Measurements from ENCODE around the gene KIF5A. TPM values are rescaled to one million over a fixed set of nuclear protein-coding genes. Genes with fewer than 3 reads are reported as not detected.

Gene KIF5A
- total RNA-seq, 6 experiments from 2014 or later, result 0.02 TPM; not detected in 5

GRCh38 chr12:57603815-57604453 lies 54.1 kb downstream of the KIF5A start:
- no peak for DNase-seq
- peaks cover 0 to 6% (median 0%) of the 10 kb centered on the region in 4 donors for H3K36me3 ChIP-seq
- H3K27ac ChIP-seq, result peak overlapping the region in 2 of 3 donors; percentile 59 to 72
- no peaks in the 10 kb centered on the region for H3K9me3 ChIP-seq
- intact Hi-C loops (cut with DNase I), result no loop called here
- 36% methylated on average over 6 of the region's 6 CpGs for WGBS (ENCODE audit: insufficient coverage, low coverage, low lambda C conversion rate, missing lambda C conversion rate)
- TF ChIP-seq, protein P1, sequence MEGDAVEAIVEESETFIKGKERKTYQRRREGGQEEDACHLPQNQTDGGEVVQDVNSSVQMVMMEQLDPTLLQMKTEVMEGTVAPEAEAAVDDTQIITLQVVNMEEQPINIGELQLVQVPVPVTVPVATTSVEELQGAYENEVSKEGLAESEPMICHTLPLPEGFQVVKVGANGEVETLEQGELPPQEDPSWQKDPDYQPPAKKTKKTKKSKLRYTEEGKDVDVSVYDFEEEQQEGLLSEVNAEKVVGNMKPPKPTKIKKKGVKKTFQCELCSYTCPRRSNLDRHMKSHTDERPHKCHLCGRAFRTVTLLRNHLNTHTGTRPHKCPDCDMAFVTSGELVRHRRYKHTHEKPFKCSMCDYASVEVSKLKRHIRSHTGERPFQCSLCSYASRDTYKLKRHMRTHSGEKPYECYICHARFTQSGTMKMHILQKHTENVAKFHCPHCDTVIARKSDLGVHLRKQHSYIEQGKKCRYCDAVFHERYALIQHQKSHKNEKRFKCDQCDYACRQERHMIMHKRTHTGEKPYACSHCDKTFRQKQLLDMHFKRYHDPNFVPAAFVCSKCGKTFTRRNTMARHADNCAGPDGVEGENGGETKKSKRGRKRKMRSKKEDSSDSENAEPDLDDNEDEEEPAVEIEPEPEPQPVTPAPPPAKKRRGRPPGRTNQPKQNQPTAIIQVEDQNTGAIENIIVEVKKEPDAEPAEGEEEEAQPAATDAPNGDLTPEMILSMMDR (IDR thresholded peaks at IDR 0.05), result no peak
- no peak for TF ChIP-seq POLR2A (IDR thresholded peaks at IDR 0.05)
- peak in 1 of 4 donors; percentile 45 for ATAC-seq
- no peaks in the 10 kb centered on the region for H3K4me1 ChIP-seq
- peak overlapping the region; percentile 37 to 45 (median 39) for H3K4me3 ChIP-seq
- no peaks in the 10 kb centered on the region for H3K27me3 ChIP-seq

DNA sequence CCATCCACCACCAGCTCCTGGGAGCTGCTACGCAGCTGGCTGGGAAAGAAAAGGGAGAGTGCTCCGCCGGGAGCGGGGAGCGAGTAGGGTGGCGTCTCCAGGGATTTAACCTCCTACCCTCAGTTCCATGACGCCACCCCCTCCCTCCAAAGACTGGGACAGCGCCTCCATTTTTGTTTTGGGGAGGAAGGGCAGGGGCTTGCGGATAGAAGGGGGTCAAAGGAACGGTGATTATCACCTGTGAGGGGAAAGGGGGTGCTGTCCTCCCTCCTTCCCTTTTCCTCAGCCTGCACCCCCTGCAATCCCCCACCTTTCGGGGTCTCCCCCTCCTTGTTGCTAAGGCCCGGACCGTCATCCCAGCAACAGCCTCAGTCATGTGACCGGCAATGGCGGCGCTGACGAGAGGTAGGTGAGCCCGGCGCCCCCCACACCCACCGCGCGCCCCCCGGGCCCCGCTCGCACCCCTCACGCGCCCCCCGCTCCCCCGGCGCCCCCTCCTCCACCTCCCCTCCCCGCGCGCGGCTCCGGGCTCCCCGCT lies 54.7 kb downstream of the KIF5A start, which contains the start of gene DTX3:
DTX3 (plus strand) TSS at position 371 of the 538 bp plus-strand sequence. CDS start 1,694 bp downstream, outside the sequence.
- Histone ChIP-seq H3K36me3 (peaks cover 0 to 3% (median 0%) of the 10 kb centered on the region in 4 donors), H3K27me3 (no peaks in the 10 kb centered on the region), H3K27ac (peak within 1 kb of the TSS; percentile 56 to 72 (median 59)), H3K4me1 (no peaks in the 10 kb centered on the region), H3K9me3 (no peaks in the 10 kb centered on the region), H3K4me3 (peak within 1 kb of the TSS; percentile 37 to 45 (median 39))
- intact Hi-C loops (cut with DNase I), result no loop called here
- DNase-seq (no peak), ATAC-seq (peak; percentile 14 to 44 (median 26))
- WGBS (ENCODE audit: insufficient coverage, low coverage, low lambda C conversion rate, missing lambda C conversion rate), result 4% methylated on average over 33 of the region's 36 CpGs
- no peak for TF ChIP-seq POLR2A (IDR thresholded peaks at IDR 0.05)
- TF ChIP-seq, protein P1 (IDR thresholded peaks at IDR 0.05), result no peak

DNA sequence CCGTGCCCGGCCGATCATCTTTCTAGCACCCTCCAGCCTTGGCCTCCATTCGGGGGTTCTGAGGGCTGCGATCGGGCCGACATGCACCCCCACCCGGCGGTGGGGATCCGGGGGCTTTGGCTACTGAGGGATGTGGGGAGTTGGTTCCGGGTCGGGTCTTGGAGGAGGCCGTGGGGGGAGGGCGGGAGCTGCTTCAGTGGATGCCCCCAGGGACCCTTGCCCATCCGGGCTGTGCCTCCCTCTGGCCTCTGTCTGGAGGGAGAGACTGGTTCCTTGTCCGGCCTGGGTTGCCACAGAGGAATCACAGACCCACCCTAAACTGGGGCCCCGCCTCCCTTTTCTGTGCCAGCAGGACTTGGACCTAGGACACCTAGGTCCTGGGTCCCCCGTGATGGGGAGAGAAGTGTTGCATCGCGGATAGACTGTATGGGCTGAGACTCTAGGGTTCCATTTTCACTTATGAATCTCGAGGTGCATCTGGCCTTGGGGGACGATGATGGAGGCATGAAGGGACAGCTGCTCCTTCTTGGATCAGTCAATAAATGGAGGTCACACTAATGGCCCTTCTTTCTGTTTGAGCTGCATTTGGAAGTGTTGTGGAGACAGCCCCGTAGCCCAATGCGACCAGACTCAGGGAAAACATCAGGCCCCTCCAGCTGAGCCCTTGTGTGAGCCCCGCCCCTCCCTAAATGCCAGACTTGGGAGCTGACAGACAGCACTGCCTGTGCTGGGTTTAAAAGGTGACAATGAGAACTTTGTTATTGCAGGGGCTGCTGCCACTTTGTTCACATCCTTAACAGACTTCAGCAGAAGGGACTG lies 55.4 kb downstream of the KIF5A start:
- Histone ChIP-seq H3K4me3 (peak overlapping the region; percentile 37 to 45 (median 39)), H3K27ac (peak overlapping the region; percentile 56 to 72 (median 59)), H3K36me3 (peaks cover 0 to 3% (median 0%) of the 10 kb centered on the region in 4 donors), H3K27me3 (no peaks in the 10 kb centered on the region), H3K9me3 (no peaks in the 10 kb centered on the region), H3K4me1 (no peaks in the 10 kb centered on the region)
- TF ChIP-seq POLR2A (IDR thresholded peaks at IDR 0.05), result no peak
- TF ChIP-seq, protein P1 (IDR thresholded peaks at IDR 0.05), result no peak
- intact Hi-C loops (cut with DNase I), result no loop called here
- DNase-seq (no peak), ATAC-seq (peak in 1 of 4 donors; percentile 13)
- WGBS (ENCODE audit: insufficient coverage, low coverage, low lambda C conversion rate, missing lambda C conversion rate), result 2% methylated on average over 10 of the region's 25 CpGs

DNA sequence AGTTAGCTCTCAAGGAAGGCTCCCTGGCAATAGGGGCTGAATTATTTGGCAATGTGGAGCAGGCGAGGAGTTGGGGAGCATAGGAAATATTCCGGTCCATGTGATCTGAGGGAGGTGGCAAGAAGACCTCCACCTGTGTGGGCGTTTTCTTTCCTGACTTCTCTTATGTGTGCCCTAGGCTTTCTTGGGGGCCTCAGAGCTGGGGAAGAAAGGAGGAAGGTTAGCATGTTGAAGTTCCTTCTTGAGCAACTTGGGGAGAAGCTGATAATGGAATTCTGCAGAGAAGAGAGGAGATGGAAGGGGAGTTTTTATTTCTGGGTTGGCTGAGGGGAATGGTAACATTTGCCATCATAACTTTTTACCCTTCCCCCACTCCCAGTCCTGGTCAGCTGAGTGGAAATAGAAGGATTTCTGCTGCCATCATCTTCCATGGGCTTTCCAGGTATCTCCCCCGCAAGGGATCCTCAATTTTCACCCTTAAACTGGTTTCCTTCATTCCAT lies 56.0 kb downstream of the KIF5A start:
- no peak overlapping the region for H3K27ac ChIP-seq

More for the DNA sequence above, 56.0 kb downstream of the KIF5A start:
- DNase-seq (no peak), ATAC-seq (no peak)
- H3K4me1 ChIP-seq, result peaks cover 0 to 6% (median 0%) of the 10 kb centered on the region in 4 donors
- peaks cover 0 to 3% (median 0%) of the 10 kb centered on the region in 4 donors for H3K36me3 ChIP-seq
- WGBS (ENCODE audit: insufficient coverage, low coverage, low lambda C conversion rate, missing lambda C conversion rate), result 68% methylated on average over 4 of the region's 4 CpGs
- no peak overlapping the region for H3K4me3 ChIP-seq
- TF ChIP-seq, protein P1 (IDR thresholded peaks at IDR 0.05), result no peak
- no peak for TF ChIP-seq POLR2A (IDR thresholded peaks at IDR 0.05)
- peaks cover 0 to 4% of the 10 kb centered on the region in 2 donors for H3K27me3 ChIP-seq
- intact Hi-C loops (cut with DNase I), result no loop called here
- H3K9me3 ChIP-seq, result no peaks in the 10 kb centered on the region

Data from right lobe of liver (tissue), 6 donors.